HepG2 (cell line): Measurements from ENCODE around the gene JDP2. TPM values are rescaled to one million over a fixed set of nuclear protein-coding genes. Genes with fewer than 3 reads are reported as not detected.

Experiments used
- FOXP4 ChIP-seq: sonication (generic); formaldehyde crosslinking; IDR thresholded peaks from 2 replicates; pipeline ENCODE4 v1.4.0; 2020; ENCODE audit warnings: missing genetic modification reagents
- GABPA ChIP-seq, 2 experiments: IDR thresholded peaks; 2 replicates each; pipeline ENCODE4 v1.6.1; 2011 to 2016; ENCODE audit warnings: low read depth in 2 of 2, low read length in 1 of 2, missing biosample characterization in 1 of 2, missing genetic modification characterization in 1 of 2
- HNF4A ChIP-seq: sonication (generic); formaldehyde crosslinking; IDR thresholded peaks from 2 replicates; pipeline ENCODE4 v1.4.0; 2020; ENCODE audit warnings: missing genetic modification reagents
- NCOR1 ChIP-seq: fragments of 200-600 bp; sonication (generic); IDR thresholded peaks from 2 replicates; pipeline ENCODE4 v1.7.0; 2017; ENCODE audit warnings: antibody characterized with exemption, low read length, borderline replicate concordance
- NFE2L2 ChIP-seq: fragments of 150-350 bp; IDR thresholded peaks from 2 replicates; pipeline ENCODE4 v1.6.1; 2014; ENCODE audit warnings: low read length
- NR2F1 ChIP-seq, 2 experiments: fragments of 450-650 bp in 1 of 2; formaldehyde crosslinking in 1 of 2; IDR thresholded peaks; 2 replicates each; pipeline versions ENCODE4 v1.5.0 to v1.6.1; 2016 to 2020; ENCODE audit warnings: mild to moderate bottlenecking in 1 of 2, missing compliant biosample characterization in 1 of 2, missing genetic modification reagents in 1 of 2, moderate library complexity in 1 of 2
- NR2F2 ChIP-seq: IDR thresholded peaks from 2 replicates; pipeline ENCODE4 v1.6.1; 2012; ENCODE audit warnings: low read depth, inconsistent platforms, borderline replicate concordance
- RARA ChIP-seq: IDR thresholded peaks from 2 replicates; pipeline ENCODE4 v1.6.1; 2016; ENCODE audit warnings: missing genetic modification reagents, missing compliant biosample characterization
- RNF2 ChIP-seq: fragments of 450-650 bp; conservative IDR thresholded peaks from 2 replicates; pipeline ENCODE4 v1.6.1; 2016; ENCODE audit warnings: low read depth
- SKIL ChIP-seq: sonication (generic); formaldehyde crosslinking; IDR thresholded peaks from 2 replicates; pipeline ENCODE4 v1.8.0; 2022; ENCODE audit warnings: missing genetic modification reagents, mild to moderate bottlenecking, moderate library complexity, borderline replicate concordance
- TCF7 ChIP-seq: sonication (generic); IDR thresholded peaks from 2 replicates; pipeline ENCODE4 v1.6.1; 2016; ENCODE audit warnings: antibody characterized with exemption, low read depth
- USF2 ChIP-seq, 2 experiments: sonication (generic) in 1 of 2; formaldehyde crosslinking in 1 of 2; IDR thresholded peaks; 2 replicates each; pipeline versions ENCODE4 v1.5.1 to v1.6.1; 2011 to 2020; ENCODE audit warnings: borderline replicate concordance in 1 of 2, low read depth in 1 of 2, low read length in 1 of 2, mild to moderate bottlenecking in 1 of 2, missing genetic modification reagents in 1 of 2, moderate library complexity in 1 of 2
- ZNF260 ChIP-seq: sonication (generic); formaldehyde crosslinking; IDR thresholded peaks from 2 replicates; pipeline ENCODE4 v1.4.0; 2020; ENCODE audit warnings: missing genetic modification reagents, low read depth, mild to moderate bottlenecking, borderline replicate concordance
- ZNF558 ChIP-seq: sonication (generic); formaldehyde crosslinking; IDR thresholded peaks from 2 replicates; pipeline ENCODE4 v1.9.0; 2022; ENCODE audit warnings: mild to moderate bottlenecking, missing genetic modification reagents, borderline replicate concordance
- ZNF564 ChIP-seq: sonication (generic); formaldehyde crosslinking; IDR thresholded peaks from 2 replicates; pipeline ENCODE4 v1.8.1; 2023; ENCODE audit warnings: mild to moderate bottlenecking, missing genetic modification reagents
- ZNF567 ChIP-seq: sonication (generic); formaldehyde crosslinking; IDR thresholded peaks from 2 replicates; pipeline ENCODE4 v1.8.1; 2023; ENCODE audit warnings: mild to moderate bottlenecking, missing genetic modification reagents, borderline replicate concordance
- ZNF607 ChIP-seq: sonication (generic); formaldehyde crosslinking; IDR thresholded peaks from 2 replicates; pipeline ENCODE4 v1.5.1; 2020; ENCODE audit warnings: missing genetic modification reagents, mild to moderate bottlenecking, borderline replicate concordance
- ZNF747 ChIP-seq: sonication (generic); formaldehyde crosslinking; IDR thresholded peaks from 2 replicates; pipeline ENCODE4 v1.8.1; 2023; ENCODE audit warnings: missing genetic modification reagents, mild to moderate bottlenecking, borderline replicate concordance
- ZNF775 ChIP-seq: sonication (generic); formaldehyde crosslinking; IDR thresholded peaks from 2 replicates; pipeline ENCODE4 v1.4.0; 2020; ENCODE audit warnings: missing genetic modification reagents, mild to moderate bottlenecking, moderate library complexity, borderline replicate concordance
- ZNF790 ChIP-seq: sonication (generic); formaldehyde crosslinking; IDR thresholded peaks from 2 replicates; pipeline ENCODE4 v1.8.0; 2022; ENCODE audit warnings: missing genetic modification reagents, mild to moderate bottlenecking, borderline replicate concordance
- ZNF879 ChIP-seq: sonication (generic); formaldehyde crosslinking; IDR thresholded peaks from 2 replicates; pipeline ENCODE4 v1.8.1; 2023; ENCODE audit warnings: missing genetic modification reagents
- ZSCAN5A ChIP-seq: sonication (generic); formaldehyde crosslinking; IDR thresholded peaks from 2 replicates; pipeline ENCODE4 v1.8.0; 2022; ENCODE audit warnings: mild to moderate bottlenecking, missing genetic modification reagents, borderline replicate concordance
- polyA plus RNA-seq, 8 experiments: library from polyadenylated mRNA; depleted of rRNA in 3 of 8; stranded (reverse) in 7 of 8; unstranded in 1 of 8; fragments of >200 nt; fragmentation: Illumina TruSeq in 4 of 8; extraction: Trizol in 4 of 8; gene quantifications; 2 replicates each; pipeline versions ENCODE4 v1.2.1 to v1.2.3, GENCODE V29; 2011 to 2016; ENCODE audit warnings: low read depth in 4 of 8, missing spikeins in 1 of 8, mixed read lengths in 1 of 8; ENCODE audit not compliant: insufficient read depth in 1 of 8
- total RNA-seq, 5 experiments: library from RNA; depleted of rRNA; stranded (reverse); fragments of >200 nt; fragmentation: Illumina TruSeq; extraction: Trizol; gene quantifications; 2 replicates each; pipeline ENCODE4 v1.2.3, GENCODE V29; 2016; ENCODE audit warnings: low read depth in 1 of 5

JDP2 gene
- total and polyA plus RNA-seq, 2 of the 13 experiments (the other 11 are each of a cell fraction or from before 2014, with no cell fraction given) = 8.0 to 8.9 TPM

GRCh38 chr14:75504411-75504810 is 76.6 kb downstream of the JDP2 start (continued):
- TF ChIP-seq USF2 (IDR thresholded peaks at IDR 0.05; ENCODE audit: low read depth, low read length) (no peak), USF2 (CRISPR knock-in tag; IDR thresholded peaks at IDR 0.05; ENCODE audit: borderline replicate concordance) (no peak), ZNF775 (CRISPR knock-in tag) (no peak), NCOR1 (peak; percentile 29; the same call in 1 of the 2 replicates), RNF2 (no peak), ZSCAN5A (CRISPR knock-in tag) (no peak), ZNF564 (CRISPR knock-in tag) (peak; percentile 98), NR2F1 (CRISPR knock-in tag; IDR thresholded peaks at IDR 0.05) (peak in 1 of 2 experiments; percentile 35; a peak in 1 of 4 replicates), ZNF607 (CRISPR knock-in tag) (no peak), HNF4A (peak; percentile 16; the same call in 1 of the 2 replicates), ZNF558 (no peak), TCF7 (0 out of 2 replicates have a peak, but pooled peaks have one; percentile 10), ZNF567 (CRISPR knock-in tag) (no peak), NR2F2 (peak; percentile 39; the same call in 1 of the 2 replicates), NFE2L2 (no peak), GABPA (IDR thresholded peaks at IDR 0.05; ENCODE audit: low read depth, low read length) (no peak), GABPA (CRISPR knock-in tag; IDR thresholded peaks at IDR 0.05; ENCODE audit: low read depth) (no peak), ZNF260 (CRISPR knock-in tag) (no peak), FOXP4 (CRISPR knock-in tag) (no peak), SKIL (CRISPR knock-in tag) (no peak), ZNF747 (CRISPR knock-in tag) (no peak), ZNF790 (no peak), RARA (CRISPR knock-in tag) (peak; percentile 59; the same call in 1 of the 2 replicates), ZNF879 (CRISPR knock-in tag) (no peak)
